IMR-90 (cell line): ENCODE measurements around the gene HOXB2. TPM values are rescaled to one million over a fixed set of nuclear protein-coding genes. Genes with fewer than 3 reads are reported as not detected.
A peak's percentile ranks its signal among the peaks of the same experiment; 100 is the strongest.

ENCODE experiments used
- ATAC-seq: fragments of 200-7000 bp; cut with Tn5 transposase; 2 replicates; pipeline ENCODE4 v1.9.1; 2020; ENCODE audit warnings: low read depth, mild to moderate bottlenecking, moderate library complexity
- BruUV-seq: library from RNA; stranded (reverse); fragments of 400-500 nt; replicated peaks from 2 replicates; lab custom pipeline; 2021; lab: Mats Ljungman, UMichigan
- CTCF ChIA-PET: fragments of 300-600 bp; formaldehyde crosslinking; extraction: SDS; loops from one replicate; lab custom pipeline; 2021; ENCODE audit warnings: antibody characterized with exemption; lab: Yijun Ruan, JAX
- POLR2A ChIA-PET: fragments of 300-600 bp; sonication (Branson Sonifier 250); formaldehyde crosslinking; loops from one replicate; lab custom pipeline; 2022; ENCODE audit warnings: antibody characterized with exemption; ENCODE audit not compliant: unreplicated experiment; lab: Charles Lee
- DNase-seq: peaks from one replicate; pipeline ENCODE4 v3.0.0; 2013
- H2AFZ ChIP-seq: replicated peaks from 2 replicates; pipeline ENCODE3; 2013; ENCODE audit warnings: low read length, mild to moderate bottlenecking; ENCODE audit not compliant: poor library complexity
- H2AK5ac ChIP-seq: 2 replicates; pipeline ENCODE4 v1.6.1; 2013; ENCODE audit warnings: low read depth, low read length, inconsistent platforms
- H2AK9ac ChIP-seq: replicated peaks from 2 replicates; pipeline ENCODE3; 2013; ENCODE audit warnings: mild to moderate bottlenecking, low read depth, low read length, moderate library complexity; ENCODE audit not compliant: poor library complexity
- H2BK120ac ChIP-seq: 2 replicates; pipeline ENCODE4 v1.6.1; 2013; ENCODE audit warnings: low read depth, low read length, inconsistent platforms
- H2BK15ac ChIP-seq: 3 replicates; pipeline ENCODE4 v1.6.1; 2013; ENCODE audit warnings: low read depth, low read length, inconsistent platforms
- H2BK20ac ChIP-seq: 2 replicates; pipeline ENCODE4 v1.6.1; 2013; ENCODE audit warnings: low read depth, mild to moderate bottlenecking, inconsistent platforms, low read length, moderate library complexity
- H2BK5ac ChIP-seq: 2 replicates; pipeline ENCODE4 v1.6.1; 2013; ENCODE audit warnings: mild to moderate bottlenecking, low read depth, low read length, inconsistent platforms; ENCODE audit not compliant: poor library complexity, severe bottlenecking
- H3K14ac ChIP-seq: replicated peaks from 2 replicates; pipeline ENCODE4 v1.6.1; 2013; ENCODE audit warnings: low read depth, low read length, inconsistent platforms
- H3K18ac ChIP-seq: 2 replicates; pipeline ENCODE4 v1.6.1; 2013; ENCODE audit warnings: low read depth, low read length, control low read depth
- H3K23ac ChIP-seq: 2 replicates; pipeline ENCODE4 v1.6.1; 2013; ENCODE audit warnings: low read depth, low read length, inconsistent platforms
- H3K27ac ChIP-seq: 2 replicates; pipeline ENCODE4 v1.5.1; 2013; ENCODE audit warnings: mild to moderate bottlenecking, control low read depth, low read length; ENCODE audit not compliant: insufficient read depth
- H3K27me3 ChIP-seq: 2 replicates; pipeline ENCODE4 v1.6.1; 2013; ENCODE audit warnings: low read length; ENCODE audit not compliant: control insufficient read depth, insufficient read depth
- H3K36me3 ChIP-seq: 2 replicates; pipeline ENCODE4 v1.6.1; 2013; ENCODE audit warnings: low read length, mixed read lengths; ENCODE audit not compliant: control insufficient read depth, insufficient read depth
- H3K4ac ChIP-seq: 2 replicates; pipeline ENCODE4 v1.6.1; 2013; ENCODE audit warnings: low read depth, low read length, inconsistent platforms
- H3K4me1 ChIP-seq: 2 replicates; pipeline ENCODE4 v1.6.1; 2013; ENCODE audit warnings: low read length, mixed read lengths; ENCODE audit not compliant: control insufficient read depth, insufficient read depth
- H3K4me2 ChIP-seq: 2 replicates; pipeline ENCODE4 v1.6.1; 2013; ENCODE audit warnings: low read depth, mild to moderate bottlenecking, control low read depth, low read length, moderate library complexity
- H3K4me3 ChIP-seq: 2 replicates; pipeline ENCODE4 v1.5.1; 2013; ENCODE audit warnings: low read depth, mild to moderate bottlenecking, control low read depth, low read length, moderate library complexity; ENCODE audit not compliant: insufficient read depth
- H3K56ac ChIP-seq: 2 replicates; pipeline ENCODE4 v1.6.1; 2013; ENCODE audit warnings: low read length, inconsistent platforms; ENCODE audit not compliant: insufficient read depth; ENCODE audit errors: extremely low read depth
- H3K79me1 ChIP-seq, 2 experiments: 2 replicates each; pipeline ENCODE4 v1.6.1; 2013; ENCODE audit warnings: low read length in 2 of 2, inconsistent platforms in 1 of 2, low read depth in 1 of 2
- H3K9ac ChIP-seq: 2 replicates; pipeline ENCODE4 v1.6.1; 2013; ENCODE audit warnings: low read depth, low read length, control low read depth
- H3K9me1 ChIP-seq: 2 replicates; pipeline ENCODE4 v1.6.1; 2013; ENCODE audit warnings: low read length, inconsistent platforms; ENCODE audit not compliant: insufficient read depth
- H3K9me3 ChIP-seq: 2 replicates; pipeline ENCODE4 v1.6.1; 2013; ENCODE audit warnings: low read length; ENCODE audit not compliant: control insufficient read depth, insufficient read depth
- H4K20me1 ChIP-seq: 2 replicates; pipeline ENCODE4 v1.6.1; 2013; ENCODE audit warnings: low read length, inconsistent platforms; ENCODE audit not compliant: insufficient read depth
- H4K5ac ChIP-seq: 2 replicates; pipeline ENCODE4 v1.6.1; 2013; ENCODE audit warnings: mild to moderate bottlenecking, low read depth, low read length, control low read depth
- H4K8ac ChIP-seq, 2 experiments: 2 replicates each; pipeline ENCODE4 v1.6.1; 2013; ENCODE audit warnings: low read depth in 2 of 2, low read length in 2 of 2, control low read depth in 1 of 2, inconsistent platforms in 1 of 2
- H4K91ac ChIP-seq: 2 replicates; pipeline ENCODE4 v1.6.1; 2013; ENCODE audit warnings: low read depth, low read length, inconsistent platforms; ENCODE audit not compliant: insufficient read depth
- BHLHE40 ChIP-seq: fragments of 150-350 bp; IDR thresholded peaks from 2 replicates; pipeline ENCODE4 v1.6.1; 2016; ENCODE audit warnings: mild to moderate bottlenecking, low read depth, low read length
- CEBPB ChIP-seq: IDR thresholded peaks from 2 replicates; pipeline ENCODE4 v1.6.1; 2012; ENCODE audit warnings: low read depth, low read length, improper control_type of control experiment
- CHD1 ChIP-seq: IDR thresholded peaks from 2 replicates; pipeline ENCODE4 v1.6.1; 2012; ENCODE audit warnings: low read depth, low read length, improper control_type of control experiment
- ELK1 ChIP-seq: fragments of 150-350 bp; IDR thresholded peaks from 2 replicates; pipeline ENCODE4 v1.6.1; 2016; ENCODE audit warnings: low read depth, mild to moderate bottlenecking, low read length, moderate library complexity, borderline replicate concordance
- MAFK ChIP-seq: IDR thresholded peaks from 2 replicates; pipeline ENCODE4 v1.6.1; 2012; ENCODE audit warnings: low read depth, low read length, improper control_type of control experiment
- MAZ ChIP-seq: IDR thresholded peaks from 2 replicates; pipeline ENCODE4 v1.6.1; 2012; ENCODE audit warnings: low read depth, mild to moderate bottlenecking, low read length, improper control_type of control experiment, moderate library complexity, borderline replicate concordance
- MXI1 ChIP-seq: IDR thresholded peaks from 2 replicates; pipeline ENCODE4 v1.6.1; 2012; ENCODE audit warnings: low read depth, mild to moderate bottlenecking, low read length, moderate library complexity, borderline replicate concordance
- NFE2L2 ChIP-seq: fragments of 150-350 bp; IDR thresholded peaks from 2 replicates; pipeline ENCODE4 v1.6.1; 2016; ENCODE audit warnings: low read depth, mild to moderate bottlenecking, low read length
- USF2 ChIP-seq: fragments of 150-350 bp; IDR thresholded peaks from 2 replicates; pipeline ENCODE4 v1.6.1; 2017; ENCODE audit warnings: mild to moderate bottlenecking, antibody characterized with exemption, low read length, low read depth
- WGBS, 2 experiments: methylation state at CpG; one replicate each; pipeline versions ENCODE4 v1.1.5 to v1.1.7; 2013; ENCODE audit warnings: missing lambda C conversion rate in 2 of 2; ENCODE audit not compliant: insufficient read length in 1 of 2; ENCODE audit errors: extremely low coverage in 2 of 2; 5-methylcytosine and 5-hydroxymethylcytosine counted together
- dilution Hi-C: fragments of 300-500 bp; cut with HindIII; formaldehyde crosslinking; loops from one replicate; pipeline ENCODE4 v1.14.3; 2018; ENCODE audit warnings: low sequenced_read_pairs; ENCODE audit not compliant: unreplicated experiment
- in situ Hi-C: fragments of 300-500 bp; cut with MboI; formaldehyde crosslinking; loops from 3 replicates; pipeline ENCODE4 v1.14.3; 2019; ENCODE audit warnings: low sequenced_read_pairs, inconsistent platforms, mixed read lengths
- intact Hi-C: fragments of 100-400 bp; cut with micrococcal nuclease; formaldehyde crosslinking; loops from 2 replicates; pipeline ENCODE4 v1.10.0; 2022
- polyA plus RNA-seq, 3 experiments: library from polyadenylated mRNA; depleted of rRNA; stranded (reverse); fragments of >200 nt; gene quantifications; 2 replicates each; pipeline ENCODE4 v1.2.3, GENCODE V29; 2012; ENCODE audit warnings: low replicate concordance in 1 of 3
- total RNA-seq: library from RNA; depleted of rRNA; stranded (reverse); fragments of >200 nt; gene quantifications from 2 replicates; pipeline ENCODE4 v1.2.3, GENCODE V29; 2012

Gene HOXB2
- total and polyA plus RNA-seq, 2 of the 4 experiments (the other 2 are of a cell fraction), result 2.7 to 29.9 TPM

- TF ChIP-seq NFE2L2 (no peak), CEBPB (no peak), MAZ (no peak)
Observed at GRCh38 chr17:48566717-48567116, 21.8 kb upstream of the HOXB2 start (continued).

- H4K20me1 ChIP-seq, result peaks cover 29% of the 10 kb centered on the region
- peak overlapping the region; percentile 99 for H2BK5ac ChIP-seq
- dilution Hi-C loops, result no loop called here
- H2BK20ac ChIP-seq, result peak overlapping the region; percentile 74
- intact Hi-C loops, result no loop called here
- DNase-seq (no peak), ATAC-seq (no peak)
- peak overlapping the region; percentile 96 for H4K91ac ChIP-seq
- peak overlapping the region; percentile 95 for H3K14ac ChIP-seq
- TF ChIP-seq CHD1 (no peak), USF2 (no peak), BHLHE40 (no peak), MXI1 (no peak), MAFK (no peak), ELK1 (no peak)
- peaks cover 0 to 23% of the 10 kb centered on the region in 2 experiments; a peak in 2 of 4 replicates for H3K79me1 ChIP-seq
- H3K23ac ChIP-seq, result peak overlapping the region; percentile 99
- H3K4me2 ChIP-seq, result peak overlapping the region; percentile 98
- peak overlapping the region; percentile 77 to 92 for H4K8ac ChIP-seq
- in situ Hi-C loops, result no loop called here
- peaks cover 59% of the 10 kb centered on the region for H3K4me1 ChIP-seq
- CTCF ChIA-PET, result no interaction called here
- H3K56ac ChIP-seq, result peak overlapping the region; percentile 84; the same call in 1 of the 2 replicates
- WGBS, 2 experiments, result 71% methylated on average over 1 of the region's 4 CpGs; no CpG with 5 or more reads in 1 of the 2 experiments
- POLR2A ChIA-PET, result interaction anchor here (0.8 to 1.4 kb wide), 3 partner anchors 22 to 27 kb away, joined by 3 to 8 read pairs (median 4); partner anchors contain the start of gene HOXB5
- peak overlapping the region; percentile 93 for H3K27ac ChIP-seq
- H3K4me3 ChIP-seq, result no peak overlapping the region
- peaks cover 44% of the 10 kb centered on the region; the same call in 1 of the 2 replicates for H3K36me3 ChIP-seq
- H3K4ac ChIP-seq, result peak overlapping the region; percentile 99
- H2AK5ac ChIP-seq, result peak overlapping the region; percentile 78
- peak overlapping the region; percentile 75 for H2AK9ac ChIP-seq
- H3K27me3 ChIP-seq, result no peaks in the 10 kb centered on the region
- peaks cover 23% of the 10 kb centered on the region for H3K9me1 ChIP-seq
- peak overlapping the region; percentile 92 for H4K5ac ChIP-seq
- BruUV-seq, result no TSS peak
- H3K9ac ChIP-seq, result peak overlapping the region; percentile 92
- no peaks in the 10 kb centered on the region for H3K9me3 ChIP-seq
- no peak overlapping the region for H2AFZ ChIP-seq
- H3K18ac ChIP-seq, result peak overlapping the region; percentile 63
- peak overlapping the region; percentile 90 for H2BK120ac ChIP-seq
- H2BK15ac ChIP-seq, result peak overlapping the region; percentile 89; the same call in 2 of the 3 replicates
Observed at GRCh38 chr17:48565925-48566710, 21.2 kb upstream of the HOXB2 start.
